GM23248 (cell line): ENCODE results near the gene PANK4. TPM values are rescaled to one million over a fixed set of nuclear protein-coding genes. Genes with fewer than 3 reads are reported as not detected.

Experiments
- DNase-seq: peaks from one replicate; pipeline ENCODE4 v3.0.0-alpha.2; 2015
- H2AFZ ChIP-seq: fragments of 200-600 bp; sonication (generic); 2 replicates; pipeline ENCODE4 v1.6.1; 2016; ENCODE audit warnings: antibody characterized with exemption
- H3F3A ChIP-seq: fragments of 200-600 bp; sonication (generic); 2 replicates; pipeline ENCODE4 v1.6.1; 2016; ENCODE audit warnings: mild to moderate bottlenecking, antibody characterized with exemption, mixed run types; ENCODE audit not compliant: insufficient read depth
- H3K27ac ChIP-seq: fragments of 200-600 bp; sonication (generic); 2 replicates; pipeline ENCODE4 v1.5.1; 2016; ENCODE audit warnings: mild to moderate bottlenecking
- H3K27me3 ChIP-seq: fragments of 200-600 bp; sonication (generic); replicated peaks from 2 replicates; pipeline ENCODE4 v1.6.1; 2016; ENCODE audit warnings: mild to moderate bottlenecking; ENCODE audit not compliant: insufficient read depth
- H3K36me3 ChIP-seq: fragments of 200-600 bp; sonication (generic); 2 replicates; pipeline ENCODE4 v1.6.1; 2016; ENCODE audit warnings: low read depth, mild to moderate bottlenecking
- H3K4me1 ChIP-seq: fragments of 200-600 bp; sonication (generic); 2 replicates; pipeline ENCODE4 v1.6.1; 2016; ENCODE audit warnings: mild to moderate bottlenecking; ENCODE audit not compliant: insufficient read depth
- H3K4me2 ChIP-seq: fragments of 200-600 bp; sonication (generic); one replicate; pipeline ENCODE4 v1.6.1; 2016; ENCODE audit warnings: mild to moderate bottlenecking; ENCODE audit not compliant: unreplicated experiment
- H3K4me3 ChIP-seq: fragments of 200-600 bp; sonication (generic); 2 replicates; pipeline ENCODE4 v1.5.1; 2016; ENCODE audit warnings: mild to moderate bottlenecking
- H3K79me2 ChIP-seq: fragments of 200-600 bp; sonication (generic); 2 replicates; pipeline ENCODE4 v1.6.1; 2016; ENCODE audit warnings: mild to moderate bottlenecking; ENCODE audit not compliant: insufficient read depth
- H3K9ac ChIP-seq: fragments of 200-600 bp; sonication (generic); 2 replicates; pipeline ENCODE4 v1.6.1; 2016; ENCODE audit warnings: mild to moderate bottlenecking
- H3K9me2 ChIP-seq: fragments of 200-600 bp; sonication (generic); 2 replicates; pipeline ENCODE4 v1.6.1; 2016; ENCODE audit warnings: mixed run types, mild to moderate bottlenecking, moderate library complexity; ENCODE audit not compliant: insufficient read depth
- H3K9me3 ChIP-seq: fragments of 200-600 bp; sonication (generic); one replicate; pipeline ENCODE4 v1.6.1; 2017; ENCODE audit warnings: low read depth
- H4K20me1 ChIP-seq: fragments of 200-600 bp; sonication (generic); 2 replicates; pipeline ENCODE4 v1.6.0; 2016; ENCODE audit not compliant: insufficient read depth
- EZH2 ChIP-seq: fragments of 200-600 bp; sonication (generic); IDR thresholded peaks from 2 replicates; pipeline ENCODE4 v1.6.1; 2018; ENCODE audit warnings: antibody characterized with exemption, mild to moderate bottlenecking; ENCODE audit not compliant: insufficient read depth, poor library complexity, severe bottlenecking
- EZH2phosphoT487 ChIP-seq: fragments of 200-600 bp; sonication (generic); IDR thresholded peaks from 2 replicates; pipeline ENCODE4 v1.6.1; 2018; ENCODE audit warnings: antibody characterized with exemption, moderate library complexity, mild to moderate bottlenecking, low read depth; ENCODE audit not compliant: insufficient read depth
- WGBS, 2 experiments: methylation state at CpG; one replicate each; pipeline ENCODE4 v1.1.6; 2015 to 2017; ENCODE audit warnings: low lambda C conversion rate in 2 of 2, low coverage in 1 of 2; ENCODE audit errors: missing lambda C conversion rate in 2 of 2; 5-methylcytosine and 5-hydroxymethylcytosine counted together
- in situ Hi-C: fragments of 300-500 bp; cut with MboI; formaldehyde crosslinking; loops from 2 replicates; pipeline ENCODE4 v1.15.0; 2020
- polyA plus RNA-seq: library from polyadenylated mRNA; unstranded; fragments of >200 nt; fragmentation: Nextera tagmentation; extraction: Ambion mirVana; gene quantifications from 2 replicates; pipeline ENCODE4 v1.2.1, GENCODE V29; 2016
- total RNA-seq: library from RNA; depleted of rRNA; stranded (reverse); fragments of >200 nt; shearing (Covaris generic); gene quantifications from 2 replicates; pipeline ENCODE4 v1.2.3, GENCODE V29; 2014

Gene PANK4
- total and polyA plus RNA-seq, 2 experiments from 2014 or later = 15.5 to 29.7 TPM

GRCh38 chr1:2566101-2567045 is 40.0 kb upstream of the PANK4 start:
- 47 to 48% methylated on average over 25 to 33 of the region's 34 CpGs for WGBS, 2 experiments
- no peaks in the 10 kb centered on the region for H3K36me3 ChIP-seq
- H3K9me3 ChIP-seq = no peaks in the 10 kb centered on the region
- in situ Hi-C loops = no loop called here
- no peak overlapping the region for H2AFZ ChIP-seq
- H3K27ac ChIP-seq = no peak overlapping the region
- H4K20me1 ChIP-seq = no peaks in the 10 kb centered on the region
- H3K27me3 ChIP-seq = peaks cover 23% of the 10 kb centered on the region
- H3K4me2 ChIP-seq = no peak overlapping the region
- H3K9ac ChIP-seq = no peak overlapping the region
- TF ChIP-seq EZH2 (no peak), EZH2phosphoT487 (no peak)
- no peaks in the 10 kb centered on the region for H3F3A ChIP-seq
- H3K4me3 ChIP-seq = no peak overlapping the region
- no peak for DNase-seq
- no peaks in the 10 kb centered on the region for H3K79me2 ChIP-seq
- H3K9me2 ChIP-seq = no peaks in the 10 kb centered on the region
- H3K4me1 ChIP-seq = no peaks in the 10 kb centered on the region

- no peaks in the 10 kb centered on the region for H4K20me1 ChIP-seq
- no peak overlapping the region for H2AFZ ChIP-seq
- H3K27me3 ChIP-seq = peaks cover 18% of the 10 kb centered on the region
- no peak overlapping the region for H3K4me2 ChIP-seq
- H3K9me2 ChIP-seq = no peaks in the 10 kb centered on the region
- no peaks in the 10 kb centered on the region for H3K9me3 ChIP-seq
- in situ Hi-C loops = no loop called here
- TF ChIP-seq EZH2 = no peak
- no peak for TF ChIP-seq EZH2phosphoT487
- no peaks in the 10 kb centered on the region for H3K4me1 ChIP-seq
- no peak for DNase-seq
- H3K36me3 ChIP-seq = no peaks in the 10 kb centered on the region
- no peak overlapping the region for H3K4me3 ChIP-seq
- no peak overlapping the region for H3K27ac ChIP-seq
- no peak overlapping the region for H3K9ac ChIP-seq
- H3F3A ChIP-seq = no peaks in the 10 kb centered on the region
- H3K79me2 ChIP-seq = no peaks in the 10 kb centered on the region
- WGBS, 2 experiments = 23% methylated on average over 14 of the region's 14 CpGs
Measured at GRCh38 chr1:2564815-2565374, 38.5 kb upstream of the PANK4 start.

DNA sequence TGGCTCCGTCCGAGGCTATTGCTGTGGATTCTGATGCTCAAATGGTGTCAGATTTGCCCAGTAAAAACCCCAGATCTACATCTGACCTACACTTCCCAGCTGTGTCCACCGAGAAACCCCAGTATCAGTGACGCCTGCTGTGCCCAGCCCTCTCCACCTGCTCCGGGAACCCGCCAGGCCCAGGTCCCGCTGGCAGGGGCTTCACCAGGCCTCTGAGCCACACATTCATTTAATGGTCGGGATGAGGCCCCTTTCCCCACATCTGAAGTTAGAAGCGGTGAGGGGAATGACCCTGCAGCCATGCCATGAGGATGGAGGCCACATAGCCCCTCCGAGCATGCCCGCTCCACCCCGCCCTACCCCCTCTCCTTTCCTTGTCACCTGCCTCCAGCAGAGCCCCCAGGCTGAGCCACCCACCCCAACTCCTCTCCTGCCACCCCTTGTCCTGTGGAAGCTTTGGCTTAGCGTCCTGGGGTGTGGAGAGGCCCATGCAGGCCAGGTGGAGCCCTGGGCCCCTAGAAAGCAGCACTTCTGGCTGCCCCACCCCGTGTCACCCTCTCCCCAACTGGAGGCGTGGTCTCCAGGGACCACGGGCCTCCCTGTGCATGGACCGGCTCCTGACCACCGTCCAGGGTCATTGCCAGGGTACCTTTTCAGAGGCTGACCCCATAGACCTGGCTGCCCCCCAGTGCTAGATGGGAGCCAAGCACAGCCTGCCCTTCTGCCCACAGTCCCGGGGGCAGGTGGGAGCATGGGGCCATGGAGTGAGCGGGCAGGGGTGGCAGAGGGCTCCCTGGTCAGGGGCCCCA is 37.8 kb upstream of the PANK4 start:
- H3K9me2 ChIP-seq = no peaks in the 10 kb centered on the region
- no peaks in the 10 kb centered on the region for H3K36me3 ChIP-seq
- no peaks in the 10 kb centered on the region for H3K4me1 ChIP-seq
- in situ Hi-C loops = no loop called here
- H3K79me2 ChIP-seq = no peaks in the 10 kb centered on the region
- no peaks in the 10 kb centered on the region for H3K9me3 ChIP-seq
- TF ChIP-seq EZH2phosphoT487 (no peak), EZH2 (no peak)
- DNase-seq = no peak
- no peak overlapping the region for H3K4me3 ChIP-seq
- peaks cover 14% of the 10 kb centered on the region for H3K27me3 ChIP-seq
- H3K4me2 ChIP-seq = no peak overlapping the region
- H2AFZ ChIP-seq = no peak overlapping the region
- H3F3A ChIP-seq = no peaks in the 10 kb centered on the region
- H3K27ac ChIP-seq = no peak overlapping the region
- H3K9ac ChIP-seq = no peak overlapping the region
- H4K20me1 ChIP-seq = no peaks in the 10 kb centered on the region
- 65 to 67% methylated on average over 19 to 20 of the region's 20 CpGs for WGBS, 2 experiments

- no peaks in the 10 kb centered on the region for H3K9me3 ChIP-seq
- peaks cover 14% of the 10 kb centered on the region for H3K27me3 ChIP-seq
- no peaks in the 10 kb centered on the region for H3K79me2 ChIP-seq
- no peaks in the 10 kb centered on the region for H3K9me2 ChIP-seq
- H4K20me1 ChIP-seq = no peaks in the 10 kb centered on the region
- in situ Hi-C loops = no loop called here
- no peaks in the 10 kb centered on the region for H3F3A ChIP-seq
- no peaks in the 10 kb centered on the region for H3K36me3 ChIP-seq
- H2AFZ ChIP-seq = no peak overlapping the region
- 88 to 90% methylated on average over 18 of the region's 18 CpGs for WGBS, 2 experiments
- H3K4me2 ChIP-seq = no peak overlapping the region
- H3K4me1 ChIP-seq = no peaks in the 10 kb centered on the region
- H3K9ac ChIP-seq = no peak overlapping the region
- H3K4me3 ChIP-seq = no peak overlapping the region
- no peak overlapping the region for H3K27ac ChIP-seq
- no peak for DNase-seq
- no peak for TF ChIP-seq EZH2
- TF ChIP-seq EZH2phosphoT487 = no peak
Measured at GRCh38 chr1:2563205-2563604, 36.8 kb upstream of the PANK4 start.
